Frontal cortex (tissue), 4 donors: Measurements from ENCODE around the gene PLS1. TPM values are rescaled to one million over a fixed set of nuclear protein-coding genes. Genes with fewer than 3 reads are reported as not detected.
"Not testable (repeated sequence)": the region's sequence is repeated elsewhere in the genome, so short reads cannot be mapped to it uniquely, and the experiment has no call there.

ENCODE experiments used
- DNase-seq, 2 donors: peaks; one replicate each; pipeline ENCODE4 v3.0.0; 2012; ENCODE audit warnings: low spot score in 2 of 2
- FAIRE-seq: peaks from 2 replicates; lab custom pipeline; 2012; peaks lifted over from hg19 to GRCh38; lab: Jason Lieb, UNC
- small RNA-seq: library from RNA; depleted of rRNA; stranded (forward); fragments of <200 nt; gene quantifications from one replicate; pipeline ENCODE3, GENCODE V24; 2014
- total RNA-seq: library from RNA; depleted of rRNA; stranded (reverse); fragments of >200 nt; gene quantifications from one replicate; pipeline ENCODE4 v1.2.3, GENCODE V29; 2014
- donor health status: control.
- donor health status: control.
- donor health status: control.

The PLS1 gene
- total RNA-seq, 1 donor from 2014 or later, result 2.4 TPM

DNA sequence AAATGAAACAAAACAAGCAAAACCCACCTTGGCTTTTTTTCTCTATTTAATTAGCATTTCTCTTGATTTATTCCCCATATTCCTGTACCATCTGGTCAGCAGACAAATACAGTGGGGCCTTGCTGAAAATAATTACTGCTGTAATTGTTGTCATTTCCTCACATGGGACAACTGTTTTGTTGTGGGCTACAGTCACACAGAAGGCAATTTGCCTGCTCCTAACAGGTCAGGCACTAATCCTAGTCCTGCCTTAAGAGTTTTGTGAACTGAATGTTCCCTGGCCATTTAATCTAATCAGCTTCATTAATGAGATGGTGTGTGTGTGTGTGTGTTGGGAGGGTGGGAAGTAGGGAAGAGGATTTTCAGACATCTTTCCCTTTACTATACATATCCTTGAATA, 139.3 kb downstream of the PLS1 start:
- DNase-seq (no peak), FAIRE-seq (no peak)

- DNase-seq (no peak), FAIRE-seq (no peak)
These were observed 142.2 kb downstream of the PLS1 start for GRCh38 chr3:142738396-142738795.

DNA sequence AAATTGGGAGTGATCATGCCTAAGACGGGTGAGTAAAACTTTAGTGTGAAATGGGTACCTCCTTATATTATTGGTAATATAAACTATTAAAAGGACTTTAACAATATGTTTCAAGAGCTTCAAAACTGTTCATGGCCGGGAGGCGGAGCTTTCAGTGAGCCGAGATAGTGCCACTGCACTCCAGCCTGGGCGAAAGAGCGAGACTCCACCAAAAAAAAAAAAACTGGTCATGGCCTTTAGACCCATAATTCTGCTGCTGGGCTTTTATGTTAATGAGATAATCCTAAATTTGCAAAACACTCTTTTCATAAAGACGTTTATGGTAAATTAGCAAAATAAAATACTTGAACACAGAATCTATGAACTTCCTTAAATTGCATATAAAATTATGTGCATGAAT, 150.5 kb downstream of the PLS1 start:
- DNase-seq (no peak), FAIRE-seq (no peak)

GRCh38 chr3:142750531-142750930, 154.3 kb downstream of the PLS1 start:
- not testable (repeated sequence) for FAIRE-seq, DNase-seq

- not testable (repeated sequence) for DNase-seq, FAIRE-seq
These were observed 156.4 kb downstream of the PLS1 start for GRCh38 chr3:142752605-142753004.

GRCh38 chr3:142754494-142754893, 158.3 kb downstream of the PLS1 start:
- FAIRE-seq (no peak), DNase-seq (no peak)

Small RNAs within 50 kb of the gene (small RNA-seq; reads per million reads assigned to genes)
- gene RNA5SP143, result not detected

Other genes with a start within 250 kb of the PLS1 start
- gene XRN1, start 148.4 kb upstream of the PLS1 start, total RNA-seq, result 61.1 TPM
- 35.1 TPM for gene ATR, start 17.7 kb upstream of the PLS1 start, total RNA-seq
- 161 TPM for gene TRPC1, start 127.6 kb downstream of the PLS1 start, total RNA-seq